NB4 (cell line): ENCODE results near the gene FRMD6.

Experiments
- CTCF ChIP-seq: IDR thresholded peaks from one replicate; pipeline ENCODE4 v1.5.1; 2012; ENCODE audit warnings: low read depth, low read length
- MAX ChIP-seq: IDR thresholded peaks from 2 replicates; pipeline ENCODE4 v1.6.1; 2011; ENCODE audit warnings: low read depth, low read length
- POLR2A ChIP-seq: IDR thresholded peaks from 2 replicates; pipeline ENCODE4 v1.6.1; 2011; ENCODE audit warnings: mild to moderate bottlenecking; ENCODE audit not compliant: insufficient read length; ENCODE audit errors: extremely low read depth

- TF ChIP-seq CTCF: no peak
- TF ChIP-seq POLR2A: no peak
- no peak for TF ChIP-seq MAX
Observed at GRCh38 chr14:51726166-51726899, 74.6 kb downstream of the FRMD6 start.
